GM23248 (cell line): Measurements from ENCODE around the gene CREBBP. TPM values are rescaled to one million over a fixed set of nuclear protein-coding genes. Genes with fewer than 3 reads are reported as not detected.
"Not testable (repeated sequence)": the region's sequence is repeated elsewhere in the genome, so short reads cannot be mapped to it uniquely, and the experiment has no call there.

Experiments used
- DNase-seq: peaks from one replicate; pipeline ENCODE4 v3.0.0-alpha.2; 2015
- H2AFZ ChIP-seq: fragments of 200-600 bp; sonication (generic); 2 replicates; pipeline ENCODE4 v1.6.1; 2016; ENCODE audit warnings: antibody characterized with exemption
- H3F3A ChIP-seq: fragments of 200-600 bp; sonication (generic); 2 replicates; pipeline ENCODE4 v1.6.1; 2016; ENCODE audit warnings: mild to moderate bottlenecking, antibody characterized with exemption, mixed run types; ENCODE audit not compliant: insufficient read depth
- H3K27ac ChIP-seq: fragments of 200-600 bp; sonication (generic); 2 replicates; pipeline ENCODE4 v1.5.1; 2016; ENCODE audit warnings: mild to moderate bottlenecking
- H3K27me3 ChIP-seq: fragments of 200-600 bp; sonication (generic); replicated peaks from 2 replicates; pipeline ENCODE4 v1.6.1; 2016; ENCODE audit warnings: mild to moderate bottlenecking; ENCODE audit not compliant: insufficient read depth
- H3K36me3 ChIP-seq: fragments of 200-600 bp; sonication (generic); 2 replicates; pipeline ENCODE4 v1.6.1; 2016; ENCODE audit warnings: low read depth, mild to moderate bottlenecking
- H3K4me1 ChIP-seq: fragments of 200-600 bp; sonication (generic); 2 replicates; pipeline ENCODE4 v1.6.1; 2016; ENCODE audit warnings: mild to moderate bottlenecking; ENCODE audit not compliant: insufficient read depth
- H3K4me2 ChIP-seq: fragments of 200-600 bp; sonication (generic); one replicate; pipeline ENCODE4 v1.6.1; 2016; ENCODE audit warnings: mild to moderate bottlenecking; ENCODE audit not compliant: unreplicated experiment
- H3K4me3 ChIP-seq: fragments of 200-600 bp; sonication (generic); 2 replicates; pipeline ENCODE4 v1.5.1; 2016; ENCODE audit warnings: mild to moderate bottlenecking
- H3K79me2 ChIP-seq: fragments of 200-600 bp; sonication (generic); 2 replicates; pipeline ENCODE4 v1.6.1; 2016; ENCODE audit warnings: mild to moderate bottlenecking; ENCODE audit not compliant: insufficient read depth
- H3K9ac ChIP-seq: fragments of 200-600 bp; sonication (generic); 2 replicates; pipeline ENCODE4 v1.6.1; 2016; ENCODE audit warnings: mild to moderate bottlenecking
- H3K9me2 ChIP-seq: fragments of 200-600 bp; sonication (generic); 2 replicates; pipeline ENCODE4 v1.6.1; 2016; ENCODE audit warnings: mixed run types, mild to moderate bottlenecking, moderate library complexity; ENCODE audit not compliant: insufficient read depth
- H3K9me3 ChIP-seq: fragments of 200-600 bp; sonication (generic); one replicate; pipeline ENCODE4 v1.6.1; 2017; ENCODE audit warnings: low read depth
- H4K20me1 ChIP-seq: fragments of 200-600 bp; sonication (generic); 2 replicates; pipeline ENCODE4 v1.6.0; 2016; ENCODE audit not compliant: insufficient read depth
- EZH2 ChIP-seq: fragments of 200-600 bp; sonication (generic); IDR thresholded peaks from 2 replicates; pipeline ENCODE4 v1.6.1; 2018; ENCODE audit warnings: antibody characterized with exemption, mild to moderate bottlenecking; ENCODE audit not compliant: insufficient read depth, poor library complexity, severe bottlenecking
- EZH2phosphoT487 ChIP-seq: fragments of 200-600 bp; sonication (generic); IDR thresholded peaks from 2 replicates; pipeline ENCODE4 v1.6.1; 2018; ENCODE audit warnings: antibody characterized with exemption, moderate library complexity, mild to moderate bottlenecking, low read depth; ENCODE audit not compliant: insufficient read depth
- WGBS, 2 experiments: methylation state at CpG; one replicate each; pipeline ENCODE4 v1.1.6; 2015 to 2017; ENCODE audit warnings: low lambda C conversion rate in 2 of 2, low coverage in 1 of 2; ENCODE audit errors: missing lambda C conversion rate in 2 of 2; 5-methylcytosine and 5-hydroxymethylcytosine counted together
- in situ Hi-C: fragments of 300-500 bp; cut with MboI; formaldehyde crosslinking; loops from 2 replicates; pipeline ENCODE4 v1.15.0; 2020
- polyA plus RNA-seq: library from polyadenylated mRNA; unstranded; fragments of >200 nt; fragmentation: Nextera tagmentation; extraction: Ambion mirVana; gene quantifications from 2 replicates; pipeline ENCODE4 v1.2.1, GENCODE V29; 2016
- total RNA-seq: library from RNA; depleted of rRNA; stranded (reverse); fragments of >200 nt; shearing (Covaris generic); gene quantifications from 2 replicates; pipeline ENCODE4 v1.2.3, GENCODE V29; 2014; rRNA removed

Gene CREBBP
- 11.9 and 25.5 TPM in 2 replicates for total RNA-seq
- polyA plus RNA-seq: 7.8 and 11.7 TPM in 2 replicates

DNA sequence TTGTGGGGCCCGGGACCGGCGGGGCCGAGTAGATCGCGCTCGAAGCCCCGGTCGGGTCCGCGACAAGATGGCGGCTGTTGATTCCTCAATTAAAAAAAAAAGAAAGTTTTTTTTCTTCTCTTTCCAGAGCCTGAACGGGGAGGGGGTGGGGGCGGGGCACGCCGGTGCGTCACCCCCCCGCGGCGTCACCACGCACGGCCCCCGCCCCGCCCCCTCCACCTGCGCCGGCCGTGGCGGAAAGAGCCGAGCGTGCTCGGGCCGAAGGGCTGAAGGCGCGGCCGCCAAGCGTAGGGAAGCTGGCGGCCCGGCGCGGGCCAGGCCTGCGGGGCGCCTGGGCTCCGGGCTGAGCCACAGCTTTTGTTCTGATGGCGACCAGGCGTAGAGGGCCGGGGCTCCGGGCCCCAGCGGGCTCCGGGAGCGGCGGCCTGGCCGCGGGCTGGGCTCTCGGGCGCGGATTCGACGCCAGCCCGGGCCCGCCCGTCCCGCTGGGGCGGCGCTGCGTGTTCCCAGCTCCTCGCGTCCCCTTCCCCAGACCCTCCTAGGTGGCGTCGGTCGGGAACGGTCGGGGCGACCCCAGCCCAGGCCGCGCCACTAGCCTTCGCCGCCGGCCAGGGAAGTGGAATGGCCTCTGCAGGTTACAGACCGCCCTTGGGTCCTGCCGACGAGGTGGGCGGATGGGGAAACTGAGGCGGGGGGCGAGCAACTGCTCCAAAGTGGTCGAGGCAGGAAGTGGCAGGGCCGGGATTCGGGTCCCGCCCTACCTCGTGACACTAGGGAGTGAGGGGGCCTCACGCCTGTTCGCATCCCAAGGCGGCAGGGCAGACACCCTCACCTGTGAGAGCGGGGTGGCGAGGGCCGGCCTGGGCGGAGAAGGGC is at the start of gene CREBBP:
Gene CREBBP (minus strand): TSS at position 91 of the 876 bp plus-strand sequence. CDS start 797 bp downstream, outside the sequence.
- peak within 1 kb of the TSS; percentile 92 for H3K9ac ChIP-seq
- H3K36me3 ChIP-seq: no peaks in the 10 kb centered on the region
- peak within 1 kb of the TSS; percentile 84 for H2AFZ ChIP-seq
- no peaks in the 10 kb centered on the region for H3K27me3 ChIP-seq
- no peaks in the 10 kb centered on the region for H3K9me3 ChIP-seq
- peak within 1 kb of the TSS; percentile 39; the same call in 1 of the 2 replicates for H3K27ac ChIP-seq
- WGBS, 2 experiments: 4 to 5% methylated on average over 53 to 54 of the region's 96 CpGs
- peaks cover 25% of the 10 kb centered on the region for H3K4me1 ChIP-seq
- peaks cover 33% of the 10 kb centered on the region for H4K20me1 ChIP-seq
- peak; percentile 96 for DNase-seq
- peak within 1 kb of the TSS; percentile 91 for H3K4me3 ChIP-seq
- in situ Hi-C loops: no loop called here
- H3K9me2 ChIP-seq: no peaks in the 10 kb centered on the region
- H3K79me2 ChIP-seq: peaks cover 40% of the 10 kb centered on the region
- peak within 1 kb of the TSS; percentile 86 for H3K4me2 ChIP-seq
- H3F3A ChIP-seq: peaks cover 16% of the 10 kb centered on the region
- no peak for TF ChIP-seq EZH2phosphoT487
- TF ChIP-seq EZH2: no peak

DNA sequence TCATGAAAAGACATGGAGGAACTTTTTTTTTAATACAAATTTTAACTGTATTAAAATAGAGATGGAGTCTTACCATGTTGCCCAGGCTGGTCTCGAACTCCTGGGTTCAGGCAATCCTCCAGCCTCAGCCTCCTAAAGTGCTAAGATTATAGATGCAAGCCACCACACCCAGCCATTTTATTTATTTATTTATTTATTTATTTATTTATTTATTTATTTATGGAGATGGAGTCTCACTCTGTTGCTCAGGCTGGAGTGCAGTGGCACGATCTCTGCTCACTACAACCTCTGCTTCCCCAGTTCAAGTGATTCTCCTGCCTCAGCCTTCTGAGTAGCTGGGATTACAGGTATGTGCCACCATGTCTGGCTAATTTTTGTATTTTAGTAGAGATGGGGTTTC is 46.6 kb upstream of the CREBBP start:
- in situ Hi-C loops, H2AFZ ChIP-seq: not testable (repeated sequence)
- 83 to 84% methylated on average over 2 of the region's 2 CpGs for WGBS, 2 experiments

DNA sequence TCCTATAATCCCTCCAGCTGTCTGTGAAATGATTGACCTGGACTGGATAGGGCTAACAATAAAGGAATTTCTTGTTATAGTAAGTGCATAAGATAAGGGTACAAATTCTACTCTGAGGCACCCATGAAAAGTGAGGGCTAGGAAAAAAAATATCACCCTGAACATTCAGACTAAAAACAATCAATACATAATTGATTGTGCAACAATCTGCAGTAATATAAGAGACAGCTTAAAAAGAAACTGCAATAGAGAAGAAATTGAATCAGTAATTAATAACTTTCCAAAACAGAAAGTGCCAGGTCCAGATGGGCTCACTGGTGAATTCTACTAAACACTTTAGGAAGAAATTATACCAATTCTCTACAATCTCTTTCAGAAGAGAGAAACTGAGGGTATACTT is 44.2 kb upstream of the CREBBP start:
- no peak overlapping the region for H3K4me3 ChIP-seq
- no peak overlapping the region for H3K4me2 ChIP-seq
- H3F3A ChIP-seq: no peaks in the 10 kb centered on the region
- H3K9me2 ChIP-seq: no peaks in the 10 kb centered on the region
- H3K9ac ChIP-seq: no peak overlapping the region
- H3K9me3 ChIP-seq: no peaks in the 10 kb centered on the region
- no peak overlapping the region for H2AFZ ChIP-seq
- H3K4me1 ChIP-seq: no peaks in the 10 kb centered on the region
- no peaks in the 10 kb centered on the region for H3K36me3 ChIP-seq
- no peak for DNase-seq
- no peaks in the 10 kb centered on the region for H3K79me2 ChIP-seq
- no peaks in the 10 kb centered on the region for H4K20me1 ChIP-seq
- no peak for TF ChIP-seq EZH2
- TF ChIP-seq EZH2phosphoT487: no peak
- H3K27ac ChIP-seq: no peak overlapping the region
- in situ Hi-C loops: no loop called here
- H3K27me3 ChIP-seq: no peaks in the 10 kb centered on the region

More for the DNA sequence above, 46.6 kb upstream of the CREBBP start:
- not testable (repeated sequence) for H4K20me1 ChIP-seq, H3K27me3 ChIP-seq, H3K27ac ChIP-seq, H3F3A ChIP-seq, H3K4me3 ChIP-seq, H3K4me2 ChIP-seq, DNase-seq, H3K4me1 ChIP-seq, H3K36me3 ChIP-seq, H3K79me2 ChIP-seq, H3K9me2 ChIP-seq, H3K9me3 ChIP-seq, H3K9ac ChIP-seq

DNA sequence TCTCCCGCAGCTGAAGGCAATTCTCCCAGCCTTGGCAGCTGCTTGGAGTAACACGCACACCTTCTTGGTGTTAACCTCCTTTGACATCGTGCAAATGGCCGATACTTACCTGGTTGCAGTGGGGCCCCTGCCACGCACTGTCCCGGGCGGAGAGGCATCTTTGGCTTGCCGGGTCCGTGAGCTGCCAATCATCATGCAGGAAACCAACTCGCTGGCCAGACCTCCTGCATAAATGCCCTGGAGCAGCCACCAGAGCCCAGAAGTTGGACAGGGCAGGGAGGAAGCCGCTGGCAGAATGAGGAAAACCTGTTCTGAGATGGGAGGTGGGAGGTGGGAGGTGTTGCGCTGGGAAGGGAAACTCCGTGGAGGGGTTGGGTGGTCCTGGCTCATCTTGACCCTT is 41.7 kb upstream of the CREBBP start:
- Histone ChIP-seq H3K27ac (no peak overlapping the region), H3K79me2 (no peaks in the 10 kb centered on the region), H2AFZ (no peak overlapping the region), H3F3A (no peaks in the 10 kb centered on the region), H3K4me2 (no peak overlapping the region), H3K9me2 (no peaks in the 10 kb centered on the region), H3K4me3 (no peak overlapping the region), H3K4me1 (no peaks in the 10 kb centered on the region), H3K36me3 (no peaks in the 10 kb centered on the region), H3K9ac (no peak overlapping the region), H4K20me1 (no peaks in the 10 kb centered on the region), H3K9me3 (no peaks in the 10 kb centered on the region), H3K27me3 (no peaks in the 10 kb centered on the region)
- 56 to 65% methylated on average over 13 of the region's 13 CpGs for WGBS, 2 experiments
- TF ChIP-seq EZH2 (no peak), EZH2phosphoT487 (no peak)
- no peak for DNase-seq
- in situ Hi-C loops: no loop called here
